AG09319 (cell line): ENCODE data around the gene C1QTNF8.

ENCODE experiments used
- DNase-seq: peaks from one replicate; pipeline ENCODE4 v3.0.0-alpha.2; 2010; ENCODE audit warnings: low read depth; ENCODE audit errors: extremely low read depth
- CTCF ChIP-seq: IDR thresholded peaks from 2 replicates; pipeline ENCODE4 v1.5.1; 2011; ENCODE audit warnings: low read depth, mild to moderate bottlenecking, inconsistent platforms, low read length, moderate library complexity

Gene C1QTNF8

GRCh38 chr16:1126044-1126443 is 30.0 kb upstream of the C1QTNF8 start:
- TF ChIP-seq CTCF: no peak

DNA sequence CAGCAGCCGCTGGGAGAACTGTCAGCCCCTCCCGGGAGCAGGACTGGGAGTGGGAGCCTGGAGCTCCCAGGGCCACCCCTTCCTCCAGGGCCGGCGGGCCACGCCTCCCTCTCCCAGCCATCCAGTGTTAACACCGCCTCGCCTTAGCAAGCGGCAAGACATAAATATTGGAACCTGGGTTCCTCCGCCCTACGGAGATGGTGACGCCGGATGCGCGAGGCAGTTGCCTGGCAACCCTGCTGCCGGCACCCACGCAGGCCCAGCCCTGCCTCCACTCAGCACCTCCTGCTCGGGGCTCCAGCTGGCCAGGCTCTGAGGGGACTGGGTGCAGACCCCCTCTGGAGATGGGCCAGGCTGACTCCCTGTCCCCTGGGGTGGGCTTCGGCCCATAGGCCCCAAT is 29.4 kb upstream of the C1QTNF8 start:
- no peak for TF ChIP-seq CTCF
- DNase-seq: no peak

More at GRCh38 chr16:1126044-1126443, 30.0 kb upstream of the C1QTNF8 start:
- DNase-seq: no peak

DNA sequence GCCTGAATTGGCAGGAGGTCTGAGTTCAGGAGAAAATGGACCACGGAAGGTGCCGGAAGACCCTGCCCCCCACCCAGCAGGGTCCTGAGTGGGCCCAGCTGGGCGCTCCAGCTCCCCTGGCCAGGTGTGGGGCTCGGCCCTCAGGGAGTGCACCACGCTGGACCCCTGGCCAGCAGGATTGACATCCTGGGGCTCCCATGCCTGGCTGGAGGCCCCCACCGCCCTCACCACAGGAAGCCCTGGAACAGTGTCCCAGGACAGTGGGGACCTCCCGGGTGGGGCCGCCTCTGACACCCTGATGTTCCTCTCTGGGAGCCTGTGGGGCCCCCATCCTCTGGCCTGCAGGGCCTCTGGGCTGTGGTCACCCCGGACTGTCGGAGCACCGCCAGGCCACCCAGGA is 28.8 kb upstream of the C1QTNF8 start:
- TF ChIP-seq CTCF: no peak
- DNase-seq: no peak

DNA sequence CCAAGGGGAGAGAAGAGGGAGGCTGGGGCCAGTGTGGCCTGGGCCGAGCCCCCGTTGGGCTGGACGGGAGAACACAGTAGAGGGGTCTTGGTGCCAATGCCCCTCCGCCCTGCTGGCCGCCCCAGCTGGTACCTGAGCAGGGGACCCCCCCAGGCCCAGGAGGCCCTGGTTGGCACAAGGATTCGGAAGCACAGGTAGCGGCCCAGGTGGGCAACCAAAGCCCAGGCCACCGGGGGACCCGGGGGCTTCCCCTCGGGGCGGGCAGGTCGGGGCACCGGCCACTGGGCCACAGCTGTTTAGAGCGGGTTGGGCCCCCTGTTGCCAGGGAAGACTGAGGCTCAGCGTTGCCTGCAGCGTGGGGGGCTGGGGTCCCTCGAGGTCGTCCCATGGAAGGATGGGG is 28.2 kb upstream of the C1QTNF8 start:
- no peak for TF ChIP-seq CTCF
- no peak for DNase-seq

GRCh38 chr16:1123525-1124230 is 27.6 kb upstream of the C1QTNF8 start:
- TF ChIP-seq CTCF: no peak
- DNase-seq: no peak

DNA sequence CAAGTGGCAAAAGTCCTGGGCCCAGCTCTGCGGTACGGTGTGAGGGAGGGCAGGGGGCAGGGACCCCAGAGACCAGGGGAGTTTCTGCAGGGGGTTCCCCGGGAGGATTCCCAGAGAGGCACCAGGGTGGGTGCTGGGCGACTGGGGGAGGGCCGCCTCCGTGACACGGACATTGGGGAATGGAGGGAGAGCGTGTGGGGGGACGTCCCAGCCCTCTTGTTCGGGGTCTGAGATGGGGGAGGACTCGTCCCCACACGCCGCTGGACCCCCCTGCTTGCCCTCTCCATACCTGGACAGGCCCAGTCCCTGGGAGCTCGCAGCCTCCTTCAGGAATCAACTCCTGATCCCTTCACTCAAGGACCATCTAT is 26.3 kb upstream of the C1QTNF8 start:
- TF ChIP-seq CTCF: no peak
- no peak for DNase-seq

DNA sequence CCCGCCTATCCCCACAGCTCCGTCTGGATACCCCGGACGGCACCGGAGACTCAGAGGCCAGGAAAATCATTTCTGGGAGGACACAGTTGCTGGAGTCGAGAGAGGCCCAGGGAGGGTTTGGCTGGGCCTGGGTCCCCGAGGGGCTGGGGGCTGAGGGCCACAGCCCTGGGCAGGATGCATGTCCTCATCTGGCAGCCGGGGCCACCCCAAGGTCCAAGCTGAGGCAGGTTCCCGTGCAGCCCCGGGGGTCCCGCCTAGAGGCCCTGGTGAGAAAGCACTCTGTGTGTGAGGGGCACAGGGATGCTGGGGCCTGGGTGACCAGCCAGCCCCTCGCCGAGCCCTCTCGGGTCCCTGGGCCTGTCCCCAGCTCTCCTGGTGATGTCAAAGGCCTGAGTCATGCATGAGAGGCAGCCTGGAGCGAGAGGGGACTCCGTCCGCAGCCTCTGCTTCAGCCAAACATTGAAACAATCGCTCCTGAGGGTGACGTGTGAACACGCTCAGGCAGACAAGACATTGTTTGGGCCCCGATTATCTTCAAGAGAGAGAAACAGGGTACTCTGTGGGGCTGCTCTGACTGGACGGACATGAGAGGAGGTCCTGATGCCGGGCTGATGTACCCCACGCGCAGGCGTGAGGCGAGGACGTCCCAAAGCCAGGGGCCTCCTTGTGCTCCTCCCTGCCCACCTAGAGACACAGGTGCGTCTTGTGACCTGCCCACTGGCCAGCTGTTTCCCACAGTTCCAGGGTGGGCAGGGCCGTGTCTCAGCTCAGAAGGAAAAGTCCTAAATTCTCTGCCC is 25.8 kb upstream of the C1QTNF8 start:
- TF ChIP-seq CTCF: no peak
- DNase-seq: no peak
